MCF 10A (cell line): ENCODE measurements around the gene PNPLA8. TPM values are rescaled to one million over a fixed set of nuclear protein-coding genes. Genes with fewer than 3 reads are reported as not detected.

Experiments
- BruUV-seq: library from RNA; stranded (reverse); fragments of 400-500 nt; replicated peaks from 2 replicates; lab custom pipeline; 2021; lab: Mats Ljungman, UMichigan
- CTCF ChIA-PET: fragments of 300-600 bp; sonication (Branson Sonifier 250); formaldehyde crosslinking; extraction: SDS; loops from one replicate; lab custom pipeline; 2021; ENCODE audit warnings: antibody characterized with exemption, inconsistent platforms; lab: Yijun Ruan, JAX
- POLR2A ChIA-PET: fragments of 300-600, 350-650 bp; sonication (Branson Sonifier 250); formaldehyde crosslinking; extraction: SDS; loops from one replicate; lab custom pipeline; 2020; ENCODE audit warnings: antibody characterized with exemption, inconsistent platforms; lab: Yijun Ruan, JAX
- DNase-seq: peaks from one replicate; pipeline ENCODE4 v3.0.0-alpha.2; 2018; ENCODE audit not compliant: unreplicated experiment
- H3K27ac Mint-ChIP-seq: one replicate; pipeline ENCODE4 v1.8.0; 2022; ENCODE audit warnings: mild to moderate bottlenecking, low read depth, mixed read lengths; ENCODE audit not compliant: unreplicated experiment
- H3K27me3 Mint-ChIP-seq: one replicate; pipeline ENCODE4 v1.8.0; 2022; ENCODE audit warnings: mixed read lengths; ENCODE audit not compliant: insufficient read depth, unreplicated experiment
- H3K36me3 Mint-ChIP-seq: one replicate; pipeline ENCODE4 v1.8.0; 2022; ENCODE audit warnings: mild to moderate bottlenecking, moderate library complexity, mixed read lengths; ENCODE audit not compliant: insufficient read depth, unreplicated experiment
- H3K4me1 Mint-ChIP-seq: one replicate; pipeline ENCODE4 v1.8.0; 2022; ENCODE audit warnings: mixed read lengths; ENCODE audit not compliant: insufficient read depth, unreplicated experiment
- H3K4me3 Mint-ChIP-seq: one replicate; pipeline ENCODE4 v1.8.0; 2022; ENCODE audit warnings: mild to moderate bottlenecking, moderate library complexity, mixed read lengths; ENCODE audit not compliant: unreplicated experiment
- H3K9me3 Mint-ChIP-seq: one replicate; pipeline ENCODE4 v1.8.0; 2022; ENCODE audit warnings: mixed read lengths; ENCODE audit not compliant: unreplicated experiment
- CTCF ChIP-seq: fragments of 200-600 bp; IDR thresholded peaks from one replicate; pipeline ENCODE4 v1.8.0; 2022; ENCODE audit warnings: antibody characterized with exemption, mild to moderate bottlenecking; ENCODE audit not compliant: unreplicated experiment
- intact Hi-C: fragments of 100-400 bp; cut with micrococcal nuclease; formaldehyde crosslinking; loops from 2 replicates; pipeline ENCODE4 v1.14.1; 2022
- total RNA-seq: library from RNA; stranded (reverse); gene quantifications from 2 replicates; pipeline ENCODE4 v1.2.3, GENCODE V29; 2022

Gene PNPLA8
- total RNA-seq, 1 experiment from 2014 or later: 28.5 TPM

GRCh38 chr7:108464743-108465142 is 61.2 kb downstream of the PNPLA8 start:
- Mint-ChIP-seq H3K4me1 (no peaks in the 10 kb centered on the region), H3K9me3 (no peaks in the 10 kb centered on the region), H3K27me3 (no peaks in the 10 kb centered on the region), H3K36me3 (no peaks in the 10 kb centered on the region), H3K4me3 (no peak overlapping the region), H3K27ac (no peak overlapping the region)
- ChIA-PET POLR2A (no interaction called here), CTCF (interaction anchor here (1.6 kb wide), 1 partner anchor 282 kb away, joined by 5 read pairs; no protein-coding TSS in a partner anchor)
- BruUV-seq: no TSS peak
- no peak for TF ChIP-seq CTCF
- intact Hi-C loops: no loop called here
- DNase-seq: no peak

DNA sequence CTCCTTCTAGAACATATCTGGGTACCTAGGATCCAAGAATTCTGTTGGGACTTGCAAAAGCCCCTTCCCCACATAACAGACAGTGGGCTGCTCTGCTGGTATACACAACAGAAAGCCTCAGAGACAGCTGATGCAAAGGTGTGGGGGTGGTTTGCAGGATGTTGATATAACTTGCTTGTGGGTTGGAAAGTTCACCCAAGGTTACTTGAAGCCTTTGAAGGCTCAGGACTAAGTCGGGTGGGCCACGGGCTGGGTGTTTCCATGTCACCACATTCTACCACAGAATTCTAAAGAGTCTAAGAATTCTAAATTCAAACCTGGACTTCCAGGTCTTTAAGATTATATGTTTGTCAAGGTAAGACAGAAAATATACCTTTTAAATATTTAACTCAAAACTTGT is 62.3 kb downstream of the PNPLA8 start:
- Mint-ChIP-seq H3K9me3 (no peaks in the 10 kb centered on the region), H3K4me1 (no peaks in the 10 kb centered on the region), H3K4me3 (no peak overlapping the region), H3K27ac (no peak overlapping the region), H3K27me3 (peaks cover 3% of the 10 kb centered on the region), H3K36me3 (no peaks in the 10 kb centered on the region)
- ChIA-PET POLR2A (no interaction called here), CTCF (interaction anchor here (1.6 kb wide), 1 partner anchor 281 kb away, joined by 5 read pairs; no protein-coding TSS in a partner anchor)
- no peak for TF ChIP-seq CTCF
- no peak for DNase-seq
- intact Hi-C loops: no loop called here
- no TSS peak for BruUV-seq

DNA sequence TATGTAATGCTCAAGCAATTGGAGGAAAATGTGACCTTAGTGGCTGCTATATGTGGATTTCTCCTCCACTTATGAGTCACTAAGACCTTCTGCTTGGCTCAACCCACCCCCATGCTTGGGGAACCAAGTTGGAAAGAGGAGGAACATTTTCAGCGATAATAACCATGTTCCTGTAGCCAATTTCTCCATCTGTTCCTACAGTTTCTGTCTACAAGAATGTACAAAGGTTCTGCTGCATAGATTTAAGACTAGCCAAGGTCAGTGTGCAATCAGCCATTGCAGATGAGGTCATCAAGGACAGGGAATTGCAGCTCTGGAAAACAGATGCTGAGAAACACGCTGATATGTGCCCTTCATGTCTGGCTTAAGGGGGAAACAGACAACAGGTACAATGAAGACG is 64.1 kb downstream of the PNPLA8 start:
- BruUV-seq: no TSS peak

GRCh38 chr7:108460964-108461363 is 65.0 kb downstream of the PNPLA8 start:
- CTCF ChIA-PET: interaction anchor here (0.6 to 1.7 kb wide), 11 partner anchors 11 to 716 kb away, joined by 3 to 8 read pairs (median 4); no protein-coding TSS in a partner anchor
- POLR2A ChIA-PET: no interaction called here
- Mint-ChIP-seq H3K4me1 (no peaks in the 10 kb centered on the region), H3K9me3 (no peaks in the 10 kb centered on the region), H3K27ac (no peak overlapping the region), H3K27me3 (peaks cover 27% of the 10 kb centered on the region), H3K36me3 (no peaks in the 10 kb centered on the region), H3K4me3 (no peak overlapping the region)
- DNase-seq: no peak
- TF ChIP-seq CTCF: no peak
- intact Hi-C loops: loop anchor here (1.0 kb wide), 1 partner anchor 280 kb away; no protein-coding TSS in a partner anchor
- BruUV-seq: no TSS peak

More for the DNA sequence above, 64.1 kb downstream of the PNPLA8 start:
- CTCF ChIA-PET: interaction anchor here (0.8 to 1.6 kb wide), 3 partner anchors 12 to 285 kb away, joined by 3 to 4 read pairs (median 4); no protein-coding TSS in a partner anchor
- TF ChIP-seq CTCF: no peak
- H3K27ac Mint-ChIP-seq: no peak overlapping the region
- no peaks in the 10 kb centered on the region for H3K9me3 Mint-ChIP-seq
- POLR2A ChIA-PET: no interaction called here
- H3K4me3 Mint-ChIP-seq: no peak overlapping the region
- DNase-seq: no peak
- H3K4me1 Mint-ChIP-seq: no peaks in the 10 kb centered on the region
- peaks cover 21% of the 10 kb centered on the region for H3K27me3 Mint-ChIP-seq
- H3K36me3 Mint-ChIP-seq: no peaks in the 10 kb centered on the region
- intact Hi-C loops: no loop called here
